ENCODE results near the gene FNTB. TPM values are rescaled to one million over a fixed set of nuclear protein-coding genes. Genes with fewer than 3 reads are reported as not detected.

FNTB gene
- polyA plus RNA-seq, 1 donor from 2014 or later: 4.8 TPM

GRCh38 chr14:64947710-64948611 lies 38.7 kb upstream of the FNTB start:
- peaks cover 16% of the 10 kb centered on the region for H3K36me3 Mint-ChIP-seq
- no peak overlapping the region for H3K27ac Mint-ChIP-seq
- peaks cover 12 to 22% (median 15%) of the 10 kb centered on the region in 3 donors for H3K4me1 Mint-ChIP-seq
- no peaks in the 10 kb centered on the region for H3K27me3 Mint-ChIP-seq
- H3K4me3 Mint-ChIP-seq: peak overlapping the region in 1 of 4 donors; percentile 5
- H3K9me3 Mint-ChIP-seq: no peaks in the 10 kb centered on the region

- H3K36me3 Mint-ChIP-seq: peaks cover 16% of the 10 kb centered on the region
- peak overlapping the region in 1 of 4 donors; percentile 5 for H3K4me3 Mint-ChIP-seq
- H3K27ac Mint-ChIP-seq: peak overlapping the region in 1 of 3 donors; percentile 67
- H3K27me3 Mint-ChIP-seq: no peaks in the 10 kb centered on the region
- no peaks in the 10 kb centered on the region for H3K9me3 Mint-ChIP-seq
- H3K4me1 Mint-ChIP-seq: peaks cover 12 to 19% (median 16%) of the 10 kb centered on the region in 3 donors
Observed at GRCh38 chr14:64948612-64949210, 38.0 kb upstream of the FNTB start.

GRCh38 chr14:64950889-64951288 lies 35.8 kb upstream of the FNTB start:
- Mint-ChIP-seq H3K4me3 (no peak overlapping the region), H3K27ac (no peak overlapping the region), H3K9me3 (no peaks in the 10 kb centered on the region), H3K27me3 (no peaks in the 10 kb centered on the region), H3K4me1 (peaks cover 12 to 13% (median 12%) of the 10 kb centered on the region in 3 donors), H3K36me3 (peaks cover 13% of the 10 kb centered on the region)

- no peaks in the 10 kb centered on the region for H3K27me3 Mint-ChIP-seq
- no peak overlapping the region for H3K27ac Mint-ChIP-seq
- H3K4me1 Mint-ChIP-seq: peaks cover 12 to 13% (median 12%) of the 10 kb centered on the region in 3 donors
- H3K9me3 Mint-ChIP-seq: no peaks in the 10 kb centered on the region
- peaks cover 13% of the 10 kb centered on the region for H3K36me3 Mint-ChIP-seq
- H3K4me3 Mint-ChIP-seq: no peak overlapping the region
Observed at GRCh38 chr14:64951291-64951690, 35.4 kb upstream of the FNTB start.

- Mint-ChIP-seq H3K4me1 (peaks cover 11 to 12% (median 12%) of the 10 kb centered on the region in 3 donors), H3K9me3 (no peaks in the 10 kb centered on the region), H3K27ac (no peak overlapping the region), H3K27me3 (no peaks in the 10 kb centered on the region), H3K36me3 (peaks cover 13% of the 10 kb centered on the region), H3K4me3 (no peak overlapping the region)
Observed at GRCh38 chr14:64951724-64952123, 35.0 kb upstream of the FNTB start.

GRCh38 chr14:64952598-64953309 lies 33.9 kb upstream of the FNTB start:
- H3K9me3 Mint-ChIP-seq: no peaks in the 10 kb centered on the region
- peak overlapping the region in 1 of 4 donors; percentile 63 for H3K4me3 Mint-ChIP-seq
- H3K27ac Mint-ChIP-seq: peak overlapping the region in 1 of 3 donors; percentile 20
- peaks cover 10% of the 10 kb centered on the region for H3K36me3 Mint-ChIP-seq
- no peaks in the 10 kb centered on the region for H3K27me3 Mint-ChIP-seq
- H3K4me1 Mint-ChIP-seq: peaks cover 11 to 12% (median 12%) of the 10 kb centered on the region in 3 donors

- Mint-ChIP-seq H3K4me3 (peak overlapping the region in 1 of 4 donors; percentile 63), H3K27ac (no peak overlapping the region), H3K9me3 (no peaks in the 10 kb centered on the region), H3K36me3 (peaks cover 10% of the 10 kb centered on the region), H3K4me1 (peaks cover 11 to 12% (median 12%) of the 10 kb centered on the region in 3 donors), H3K27me3 (no peaks in the 10 kb centered on the region)
Observed at GRCh38 chr14:64953310-64953654, 33.4 kb upstream of the FNTB start.

GRCh38 chr14:64953661-64954060 lies 33.0 kb upstream of the FNTB start:
- Mint-ChIP-seq H3K36me3 (peaks cover 10% of the 10 kb centered on the region), H3K4me1 (peaks cover 11 to 12% (median 12%) of the 10 kb centered on the region in 3 donors), H3K27me3 (no peaks in the 10 kb centered on the region)

GRCh38 chr14:64954491-64955240 lies 32.0 kb upstream of the FNTB start:
- Mint-ChIP-seq H3K36me3 (peaks cover 7% of the 10 kb centered on the region), H3K27ac (peak overlapping the region in 1 of 3 donors; percentile 50), H3K9me3 (no peaks in the 10 kb centered on the region), H3K27me3 (no peaks in the 10 kb centered on the region), H3K4me1 (peaks cover 11 to 12% (median 12%) of the 10 kb centered on the region in 3 donors), H3K4me3 (no peak overlapping the region)

More at GRCh38 chr14:64953661-64954060, 33.0 kb upstream of the FNTB start:
- peak overlapping the region in 1 of 3 donors; percentile 69 for H3K27ac Mint-ChIP-seq
- H3K9me3 Mint-ChIP-seq: no peaks in the 10 kb centered on the region
- H3K4me3 Mint-ChIP-seq: no peak overlapping the region

GRCh38 chr14:64955297-64955696 lies 31.4 kb upstream of the FNTB start:
- Mint-ChIP-seq H3K27ac (peak overlapping the region in 1 of 3 donors; percentile 50), H3K4me3 (no peak overlapping the region), H3K36me3 (peaks cover 6% of the 10 kb centered on the region), H3K4me1 (peaks cover 10 to 12% (median 12%) of the 10 kb centered on the region in 3 donors), H3K9me3 (no peaks in the 10 kb centered on the region), H3K27me3 (no peaks in the 10 kb centered on the region)

- Mint-ChIP-seq H3K36me3 (peaks cover 1% of the 10 kb centered on the region), H3K9me3 (no peaks in the 10 kb centered on the region), H3K4me3 (no peak overlapping the region), H3K4me1 (peaks cover 8 to 12% (median 12%) of the 10 kb centered on the region in 3 donors), H3K27ac (no peak overlapping the region), H3K27me3 (no peaks in the 10 kb centered on the region)
Observed at GRCh38 chr14:64956697-64957406, 29.8 kb upstream of the FNTB start.

GRCh38 chr14:64958201-64958600 lies 28.5 kb upstream of the FNTB start:
- Mint-ChIP-seq H3K4me1 (peaks cover 0 to 2% (median under 1%) of the 10 kb centered on the region in 3 donors), H3K9me3 (no peaks in the 10 kb centered on the region), H3K27me3 (no peaks in the 10 kb centered on the region), H3K36me3 (peaks cover 1% of the 10 kb centered on the region), H3K4me3 (no peak overlapping the region), H3K27ac (no peak overlapping the region)

GRCh38 chr14:64958743-64959142 lies 28.0 kb upstream of the FNTB start:
- Mint-ChIP-seq H3K27me3 (no peaks in the 10 kb centered on the region), H3K4me3 (no peak overlapping the region), H3K36me3 (peaks cover 1% of the 10 kb centered on the region), H3K4me1 (no peaks in the 10 kb centered on the region), H3K9me3 (no peaks in the 10 kb centered on the region), H3K27ac (no peak overlapping the region)

GRCh38 chr14:64960762-64961276 lies 25.9 kb upstream of the FNTB start:
- no peaks in the 10 kb centered on the region for H3K9me3 Mint-ChIP-seq
- no peak overlapping the region for H3K27ac Mint-ChIP-seq
- no peak overlapping the region for H3K4me3 Mint-ChIP-seq
- H3K36me3 Mint-ChIP-seq: peaks cover 1% of the 10 kb centered on the region
- H3K27me3 Mint-ChIP-seq: no peaks in the 10 kb centered on the region
- H3K4me1 Mint-ChIP-seq: no peaks in the 10 kb centered on the region

Measured in IgD-negative memory B cell (primary cell).